Measurements from ENCODE around the gene COX10.
"Not testable (repeated sequence)": the region's sequence is repeated elsewhere in the genome, so short reads cannot be mapped to it uniquely, and the experiment has no call there.

Gene COX10

DNA sequence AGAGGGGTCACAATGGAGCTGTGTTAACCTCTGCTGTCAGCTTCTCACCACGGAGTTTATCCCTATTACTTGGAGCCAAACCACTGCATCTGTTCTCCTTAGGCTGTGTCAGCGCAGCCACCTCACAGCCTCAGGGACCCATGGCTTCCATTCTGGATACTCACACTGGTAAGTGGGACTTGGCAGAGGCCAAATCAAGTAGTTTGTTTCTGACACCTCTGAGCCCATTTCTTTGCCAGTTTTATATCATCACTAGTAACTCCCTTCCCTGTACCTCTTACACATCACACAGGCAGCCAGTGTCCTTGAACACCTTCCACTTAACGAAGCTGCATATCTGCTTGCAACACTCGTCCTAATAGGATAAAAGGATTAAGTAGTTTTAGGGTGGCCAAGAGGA, 108.5 kb downstream of the COX10 start:
- not testable (repeated sequence) for DNase-seq (ENCODE audit: low spot score)

DNA sequence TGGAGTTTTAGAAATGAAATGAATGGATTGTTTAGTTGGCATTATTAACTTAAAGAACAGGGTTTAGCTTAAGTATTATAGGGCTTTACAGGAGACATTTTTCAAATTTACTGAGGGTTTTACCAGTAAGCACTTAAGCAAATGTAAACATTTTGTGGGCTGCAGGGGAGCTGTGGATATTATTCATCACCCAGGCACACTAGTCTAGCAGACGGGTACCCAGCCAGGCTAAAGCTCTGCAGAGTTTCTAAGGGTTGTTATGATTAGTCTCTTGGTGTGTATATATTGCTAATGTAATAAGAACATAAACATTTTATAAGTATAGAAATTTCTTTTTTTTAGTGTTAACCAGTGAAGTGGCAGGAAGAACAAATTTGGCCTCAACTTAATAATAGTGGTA, 110.6 kb downstream of the COX10 start:
- DNase-seq (ENCODE audit: low spot score) = not testable (repeated sequence)

DNA sequence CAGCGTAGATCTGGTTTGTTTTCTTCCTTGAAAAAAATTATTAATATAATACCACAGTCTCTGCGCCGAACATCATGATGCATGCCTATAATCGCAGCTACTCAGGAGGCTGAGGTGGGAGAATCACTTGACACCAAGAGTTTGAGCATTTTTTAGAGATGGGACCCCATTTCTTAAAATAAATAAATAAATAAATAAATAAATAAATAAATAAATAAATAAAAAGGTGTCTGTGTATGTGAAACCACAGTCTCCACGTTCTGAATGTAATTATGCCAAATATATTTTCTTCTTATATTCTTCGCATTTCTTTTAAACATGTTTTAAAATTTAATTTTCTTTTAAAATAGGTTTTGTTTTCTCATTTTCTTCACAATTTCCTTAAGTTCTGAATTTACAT, 112.8 kb downstream of the COX10 start:
- DNase-seq (ENCODE audit: low spot score) = not testable (repeated sequence)

DNA sequence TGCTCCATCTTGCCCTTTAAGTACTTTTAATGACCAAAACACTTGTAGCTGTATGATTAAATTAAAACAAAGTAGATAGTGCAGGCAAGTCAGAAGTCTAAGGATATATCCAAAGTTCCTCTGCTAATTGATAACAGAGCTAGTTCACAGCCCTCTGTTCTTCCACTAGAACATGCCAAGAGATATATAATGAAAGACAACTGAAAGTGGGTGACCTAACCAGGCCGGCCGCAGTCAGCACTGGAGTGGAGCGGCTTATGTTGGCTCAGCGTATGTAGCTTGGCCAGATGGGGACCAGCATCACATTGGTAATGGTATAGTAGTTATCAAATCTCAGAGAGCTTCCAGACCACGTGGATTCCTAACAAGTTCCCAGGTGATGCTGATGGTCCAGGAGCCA, 115.2 kb downstream of the COX10 start:
- DNase-seq (ENCODE audit: low spot score) = not testable (repeated sequence)

DNA sequence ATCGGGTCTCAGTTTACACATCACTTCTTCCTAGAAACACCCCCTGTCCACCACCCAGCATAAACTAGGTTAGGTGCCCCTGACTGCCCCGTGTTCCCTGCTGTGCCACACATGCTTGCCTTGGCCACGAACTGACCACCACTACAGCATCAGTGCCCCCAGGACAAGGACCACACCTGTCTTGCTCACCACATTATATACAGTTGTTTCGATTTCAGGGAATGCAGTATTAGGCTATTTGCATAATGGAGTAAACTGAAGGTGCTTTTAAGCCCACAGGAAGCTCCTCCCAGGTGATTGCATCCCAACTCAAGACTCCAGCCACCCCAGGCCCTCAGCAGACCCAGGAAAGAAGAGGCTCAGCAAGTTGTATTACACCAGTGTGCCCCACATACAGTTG, 117.1 kb downstream of the COX10 start:
- DNase-seq (ENCODE audit: low spot score) = not testable (repeated sequence)

DNA sequence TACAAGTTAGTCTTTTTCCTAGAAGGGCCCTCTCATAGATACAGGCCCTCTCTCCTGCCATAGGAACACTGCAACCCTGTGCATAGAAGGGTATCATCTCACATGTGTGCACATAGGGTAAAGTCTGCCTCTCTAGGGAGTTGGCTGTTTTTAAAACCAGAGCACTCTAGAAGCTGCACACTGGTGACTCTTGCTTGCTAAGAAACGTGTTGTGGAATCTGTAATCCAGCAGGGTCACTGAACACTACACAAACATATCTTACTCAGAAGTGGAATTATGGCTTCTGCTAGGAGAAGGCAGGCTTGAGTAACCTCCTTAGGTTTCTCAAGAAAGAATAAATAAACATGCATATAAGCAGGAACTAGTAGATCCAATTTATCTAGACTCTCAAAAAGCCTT, 121.5 kb downstream of the COX10 start:
- DNase-seq (ENCODE audit: low spot score) = not testable (repeated sequence)

DNA sequence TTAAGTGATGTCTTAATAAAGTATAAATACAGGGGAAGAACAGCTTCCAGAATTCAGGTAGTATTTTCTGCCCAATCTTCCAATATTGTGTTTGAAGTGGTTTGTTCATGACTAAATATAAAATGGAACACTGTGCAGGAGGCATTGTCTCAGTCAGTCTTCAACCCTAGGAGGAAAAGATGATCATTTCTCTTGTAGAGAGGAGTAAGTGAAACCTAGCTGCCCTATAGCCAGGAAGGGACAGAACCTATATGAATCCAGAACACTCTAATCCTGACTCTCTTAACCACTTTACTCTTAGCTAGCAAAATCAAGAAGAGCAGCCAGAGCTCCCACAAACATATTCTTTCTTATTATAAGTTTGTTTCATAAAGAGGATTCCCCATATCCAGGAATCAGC, 122.2 kb downstream of the COX10 start:
- DNase-seq (ENCODE audit: low spot score) = not testable (repeated sequence)

DNA sequence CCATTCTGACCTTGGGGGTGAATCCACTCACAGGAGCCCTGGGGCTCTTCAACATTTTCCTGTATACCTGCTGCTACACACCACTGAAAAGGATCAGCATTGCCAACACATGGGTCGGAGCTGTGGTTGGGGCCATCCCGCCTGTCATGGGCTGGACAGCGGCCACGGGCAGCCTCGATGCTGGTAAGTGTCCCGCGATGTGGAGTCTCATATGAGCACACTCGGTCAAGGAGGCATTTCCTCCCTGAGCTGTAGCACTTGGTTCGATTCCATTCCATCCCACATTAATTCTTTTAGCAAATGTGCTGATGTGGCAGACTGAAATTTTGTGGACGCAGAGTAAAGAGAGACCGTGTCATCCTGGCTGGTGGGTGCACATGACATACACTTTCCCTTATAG, 122.7 kb downstream of the COX10 start:
- DNase-seq (ENCODE audit: low spot score) = not testable (repeated sequence)

DNA sequence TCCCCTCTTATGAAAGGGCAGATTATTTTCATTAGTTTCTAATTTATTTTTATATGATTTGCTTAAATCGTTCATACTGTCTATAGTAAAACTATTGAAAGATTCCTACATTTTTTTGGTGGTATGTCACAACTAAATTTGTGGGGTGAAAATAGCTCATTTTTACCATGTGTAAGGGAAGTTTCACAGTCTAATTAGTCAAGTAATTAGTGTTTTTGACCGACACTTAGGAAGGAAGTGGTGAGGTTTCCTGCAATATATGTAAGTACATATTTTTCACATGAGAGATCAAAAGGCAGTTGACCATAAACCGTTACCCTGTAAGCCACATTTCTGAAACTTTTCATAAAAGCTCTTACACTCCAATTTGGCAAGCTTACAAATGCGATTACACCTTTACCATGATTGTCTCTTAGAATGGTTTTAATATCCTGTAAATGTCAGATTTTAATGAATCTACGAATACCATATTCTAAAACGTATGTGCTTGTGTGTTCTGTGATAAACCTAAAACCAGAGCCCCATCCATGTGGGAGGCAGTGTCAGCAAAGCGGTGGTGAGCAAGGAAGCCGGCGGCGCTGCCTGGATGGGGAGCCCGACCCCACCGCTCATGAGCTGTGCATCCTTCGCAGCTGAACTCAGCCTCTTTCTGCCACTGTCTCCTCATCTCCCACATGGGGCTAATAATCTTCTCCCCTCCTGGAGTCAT, 123.5 kb downstream of the COX10 start:
- DNase-seq (ENCODE audit: low spot score) = not testable (repeated sequence)

DNA sequence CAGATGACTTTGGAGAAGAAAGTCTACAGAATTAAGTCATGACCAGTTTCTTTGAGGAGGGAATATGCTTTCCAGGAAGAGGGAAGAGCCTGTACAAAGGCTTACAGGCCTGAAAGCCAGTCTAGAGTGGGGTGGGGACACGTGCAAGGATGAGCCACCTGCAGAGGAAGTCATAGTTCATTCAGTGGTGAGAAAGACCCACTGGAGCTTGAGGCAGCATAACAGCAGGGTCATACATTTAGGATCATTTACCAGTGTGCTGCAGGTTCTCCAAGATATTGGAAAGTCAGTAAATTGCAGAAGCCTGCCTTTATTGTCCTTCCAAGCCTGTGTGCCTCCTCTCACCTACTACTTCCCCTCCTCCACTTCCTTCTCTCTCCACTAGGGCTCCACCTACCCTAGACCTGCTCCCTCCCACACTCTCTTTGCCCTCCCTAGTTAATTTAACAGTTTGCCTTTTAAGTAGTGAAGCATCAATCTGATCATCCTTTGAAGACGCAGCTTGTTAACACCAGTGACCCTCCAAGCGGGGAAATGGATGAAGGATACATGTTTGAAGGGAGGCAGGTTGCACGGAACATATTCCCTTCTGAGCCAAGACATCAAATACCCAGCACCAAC, 127.2 kb downstream of the COX10 start:
- no peak for DNase-seq (ENCODE audit: low spot score)

DNA sequence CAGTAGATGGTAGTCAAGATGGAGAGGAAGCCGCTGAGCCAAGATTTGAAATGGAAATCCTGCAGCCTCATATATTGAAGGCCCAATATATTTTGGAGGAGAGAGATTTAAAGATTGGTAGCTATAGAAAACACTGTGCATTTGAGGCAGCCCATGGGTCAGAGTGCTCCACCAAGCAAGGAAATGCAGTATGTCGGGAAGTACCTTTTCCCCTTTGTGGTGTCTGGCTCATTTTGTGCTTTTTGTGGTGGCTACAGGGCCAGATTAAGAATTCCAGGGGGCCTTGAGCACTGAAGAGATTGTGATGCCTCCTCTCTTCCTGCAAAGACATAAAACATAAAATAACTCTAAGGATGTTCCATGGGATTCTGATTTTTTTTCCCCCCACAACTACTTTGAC, 127.8 kb downstream of the COX10 start:
- DNase-seq (ENCODE audit: low spot score) = no peak

DNA sequence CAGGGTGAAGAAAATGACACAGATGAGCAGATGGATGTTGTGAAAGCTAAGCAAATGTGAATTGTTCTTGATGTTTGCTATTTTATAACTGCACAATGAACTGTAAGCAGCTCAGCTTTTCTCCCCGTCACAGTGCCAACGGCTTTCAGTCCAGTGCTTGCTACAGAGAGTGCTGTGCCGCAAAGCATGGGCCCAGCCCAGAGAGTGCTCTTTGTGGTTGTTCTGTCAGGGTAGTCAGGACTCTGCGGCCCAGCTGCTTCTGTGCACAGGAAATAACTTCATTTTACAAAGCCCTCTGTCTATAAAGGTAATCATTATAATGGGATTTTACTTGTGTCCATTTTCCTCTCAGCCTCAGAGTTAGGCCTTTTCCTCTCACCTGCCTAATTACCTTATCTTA, 128.3 kb downstream of the COX10 start:
- DNase-seq (ENCODE audit: low spot score) = no peak

DNA sequence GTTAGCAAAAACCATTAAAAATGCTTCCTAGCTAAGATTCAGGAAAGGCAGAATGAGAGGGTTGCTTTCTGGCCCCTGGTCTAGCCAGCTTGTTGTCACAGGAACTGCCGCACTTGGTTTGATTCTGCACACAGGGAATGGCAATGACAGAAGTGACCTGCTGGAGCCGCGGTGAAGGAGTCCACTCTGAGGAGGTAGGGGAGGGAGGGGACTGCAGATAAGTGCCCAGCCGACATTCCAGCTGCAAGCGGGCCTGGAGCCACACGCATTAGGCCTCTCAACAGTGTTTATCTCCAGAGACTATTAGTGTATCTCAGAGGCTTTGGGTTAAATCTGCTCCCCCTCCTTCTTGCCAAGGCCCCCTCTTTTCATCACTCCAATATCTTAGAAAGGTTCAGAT, 128.7 kb downstream of the COX10 start:
- no peak for DNase-seq (ENCODE audit: low spot score)

DNA sequence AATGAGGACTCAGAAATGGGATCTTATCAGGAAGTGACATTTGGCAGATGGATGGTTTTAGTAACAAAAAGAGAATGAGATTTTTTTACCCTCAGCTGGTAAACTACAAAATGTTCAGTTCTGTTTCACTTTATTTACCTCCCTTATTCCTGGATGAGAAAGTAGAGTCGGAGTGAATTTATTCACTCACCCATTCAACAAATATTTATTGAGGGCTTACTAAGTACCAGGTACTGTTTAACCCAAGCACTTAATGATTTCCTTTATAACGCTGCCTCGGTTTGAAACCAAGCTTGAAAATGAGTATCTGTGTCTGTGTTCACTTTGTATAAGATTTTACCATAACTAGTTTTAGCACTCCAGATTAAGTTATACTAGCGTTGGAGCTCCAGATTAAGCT, 129.3 kb downstream of the COX10 start:
- DNase-seq (ENCODE audit: low spot score) = no peak

DNA sequence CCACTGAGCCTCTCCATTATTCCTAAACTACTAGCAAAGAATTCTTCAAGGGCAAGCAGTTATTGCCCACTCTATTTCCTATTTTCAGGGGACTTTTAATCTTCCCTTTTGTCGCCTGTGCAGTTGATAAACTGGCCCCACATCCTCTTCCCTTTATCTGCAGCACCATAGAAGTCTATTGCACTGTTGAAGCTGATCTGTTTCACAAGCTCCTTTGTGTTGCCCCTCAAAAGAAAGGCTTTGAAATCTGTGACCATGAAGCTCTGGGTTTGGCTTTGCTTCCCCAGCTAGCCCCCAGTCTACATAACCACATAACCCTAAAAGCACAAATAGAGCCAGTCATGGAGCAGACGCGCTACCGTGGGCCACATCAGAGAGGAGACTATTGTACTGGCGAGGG, 130.3 kb downstream of the COX10 start:
- no peak for DNase-seq (ENCODE audit: low spot score)

DNA sequence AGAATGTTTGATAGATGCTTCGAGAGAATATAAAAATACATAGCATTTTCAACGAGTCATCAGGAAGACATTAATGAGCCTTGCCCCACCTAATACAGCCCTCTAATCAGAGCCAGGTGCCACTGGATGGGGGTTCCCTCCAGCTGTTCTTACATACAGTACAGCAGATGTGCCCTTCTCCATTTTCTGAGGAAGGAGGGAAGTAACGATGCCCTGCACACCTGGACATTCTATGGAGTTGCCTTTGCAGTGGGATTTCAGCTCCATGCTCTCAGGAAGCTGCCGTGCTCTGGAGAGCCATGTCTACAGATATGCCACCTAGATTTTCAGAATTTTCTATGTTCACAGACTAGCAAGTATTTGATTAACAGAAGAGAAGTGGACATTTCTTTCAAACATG, 131.1 kb downstream of the COX10 start:
- no peak for DNase-seq (ENCODE audit: low spot score)

DNA sequence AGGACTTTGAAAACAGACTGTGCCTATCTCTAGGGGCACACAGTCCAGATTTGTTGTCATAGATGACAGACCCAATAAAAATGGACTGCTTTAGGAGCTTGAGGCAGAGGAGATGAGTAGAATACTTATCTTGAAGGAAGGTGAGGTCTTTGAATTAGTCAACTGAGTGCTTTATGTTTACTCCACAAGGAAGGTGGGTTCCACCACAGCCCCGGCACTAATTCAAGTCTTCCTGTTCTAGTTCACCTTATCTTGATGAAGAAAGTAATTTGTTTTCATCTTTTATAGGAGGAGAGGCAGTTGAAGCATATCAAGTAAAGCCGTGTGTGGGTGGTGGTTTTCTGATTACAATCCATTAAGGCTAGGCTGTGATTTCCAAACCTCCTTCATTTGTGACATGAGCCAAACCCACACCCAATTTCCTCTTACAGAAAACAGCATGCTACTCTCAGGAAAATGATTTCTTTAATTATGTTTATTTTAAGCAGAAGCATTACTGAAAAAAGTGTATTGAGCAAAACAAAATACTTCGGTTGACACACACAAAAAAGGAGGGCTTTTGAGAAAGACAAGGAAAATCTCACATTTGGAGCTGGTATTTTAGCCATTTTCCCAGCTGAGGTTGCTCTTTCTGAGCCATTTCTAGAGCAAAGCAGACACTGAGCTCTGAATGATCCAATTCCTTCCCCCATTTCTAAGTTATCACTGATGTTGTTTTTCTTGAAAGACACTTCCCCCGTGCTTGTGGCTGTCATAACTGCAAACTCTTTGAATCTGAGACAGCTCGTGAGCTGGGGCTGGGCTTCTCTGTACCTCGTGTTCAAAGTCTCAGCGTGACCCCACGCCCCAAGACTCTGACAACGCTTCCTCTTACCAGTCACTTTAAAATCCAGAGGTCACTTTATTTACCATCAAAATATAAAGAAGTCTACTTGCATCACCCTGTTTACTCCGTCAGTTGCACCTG, 132.0 kb downstream of the COX10 start:
- no peak for DNase-seq (ENCODE audit: low spot score)

DNA sequence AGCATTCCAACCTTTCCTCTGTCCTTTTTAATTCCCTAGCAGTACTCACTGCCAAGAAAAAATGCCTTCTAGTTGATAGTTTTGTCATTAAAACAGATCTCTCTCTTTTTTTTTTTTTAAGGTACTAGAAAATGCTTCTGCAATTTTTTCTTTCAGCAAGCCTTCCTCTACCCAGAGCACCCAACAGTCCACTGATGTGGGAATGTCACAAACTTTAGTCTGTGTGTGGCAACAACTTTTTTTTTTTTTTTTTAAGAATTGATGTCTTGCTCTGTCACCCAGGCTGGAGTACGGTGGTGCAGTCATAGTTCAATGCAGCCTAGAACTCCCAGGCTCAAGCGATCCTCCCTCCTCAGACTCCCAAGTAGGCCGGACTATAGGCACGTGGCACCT, 132.7 kb downstream of the COX10 start:
- DNase-seq (ENCODE audit: low spot score) = no peak

DNA sequence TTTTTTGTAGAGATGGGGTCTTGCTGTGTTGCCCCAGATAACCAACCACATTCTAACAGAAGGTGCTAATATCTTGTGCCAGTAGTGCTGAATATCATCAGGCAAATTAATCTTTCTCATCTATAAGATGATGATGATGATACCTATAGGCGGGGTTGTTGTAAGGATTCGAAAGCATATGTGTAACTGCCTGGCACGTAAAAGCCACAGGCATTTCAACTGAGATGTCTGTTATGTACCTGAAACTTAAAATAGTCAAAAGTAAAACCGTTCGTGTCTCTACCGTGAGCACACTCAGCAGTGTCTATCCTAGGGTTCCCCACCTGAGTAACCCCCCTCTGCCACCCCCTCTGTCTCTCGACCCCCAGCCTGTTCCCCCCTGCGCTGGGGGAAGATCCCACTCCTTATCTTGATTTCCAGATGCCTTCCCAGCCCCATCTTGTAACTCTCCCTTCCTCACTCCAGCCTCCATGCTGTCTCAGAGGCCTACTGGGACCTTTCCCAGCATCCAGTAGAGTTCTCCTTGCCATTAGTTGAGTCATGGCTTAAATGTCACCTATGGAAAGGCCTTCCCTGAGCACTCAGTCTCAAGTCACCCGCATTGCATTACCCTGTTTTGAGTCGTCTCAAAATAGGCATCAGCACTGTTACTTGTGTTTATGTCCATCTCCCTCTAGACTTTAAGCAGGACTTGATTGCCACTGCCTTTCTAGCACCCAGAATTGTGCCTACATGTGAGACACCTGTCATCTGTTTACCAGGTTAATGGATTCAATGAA, 133.3 kb downstream of the COX10 start:
- DNase-seq (ENCODE audit: low spot score) = no peak

DNA sequence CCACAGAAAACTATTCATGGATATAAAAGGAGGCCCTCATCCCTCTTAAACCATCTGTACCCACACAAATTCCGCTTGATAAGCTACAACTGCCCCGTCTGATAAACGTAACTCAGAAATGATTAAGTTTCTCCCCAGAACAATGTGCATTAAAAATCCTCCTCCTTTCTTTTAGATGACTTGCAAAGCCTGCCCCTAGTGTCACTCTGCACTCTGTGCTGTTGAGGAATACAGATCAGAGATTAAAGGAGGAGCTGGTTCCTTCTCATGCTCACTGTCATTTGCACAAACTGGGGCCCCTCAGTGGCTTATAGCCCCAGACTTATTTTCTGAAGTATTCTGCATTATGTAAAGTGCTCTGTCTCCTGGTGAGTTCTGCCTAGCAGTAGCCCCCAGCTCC, 134.1 kb downstream of the COX10 start:
- no peak for DNase-seq (ENCODE audit: low spot score)

DNA sequence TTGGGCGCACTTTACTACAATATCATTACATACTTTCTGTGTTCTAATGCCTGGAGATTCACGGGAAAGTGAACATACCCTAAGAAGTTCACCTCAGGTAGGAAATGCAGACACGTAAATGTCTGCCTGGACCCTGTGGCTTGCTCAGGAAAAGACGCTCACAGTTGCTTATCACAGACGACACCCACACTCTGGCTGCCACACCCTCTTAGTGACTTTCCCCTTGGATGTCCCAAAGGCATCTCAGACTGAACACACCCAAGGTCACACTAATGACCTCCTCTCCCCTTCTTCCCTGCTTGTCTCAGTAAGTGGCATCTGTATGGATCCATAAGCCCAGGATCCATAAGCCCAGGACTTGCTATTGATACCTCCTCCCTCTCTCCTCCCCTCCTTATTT, 134.8 kb downstream of the COX10 start:
- no peak for DNase-seq (ENCODE audit: low spot score)

DNA sequence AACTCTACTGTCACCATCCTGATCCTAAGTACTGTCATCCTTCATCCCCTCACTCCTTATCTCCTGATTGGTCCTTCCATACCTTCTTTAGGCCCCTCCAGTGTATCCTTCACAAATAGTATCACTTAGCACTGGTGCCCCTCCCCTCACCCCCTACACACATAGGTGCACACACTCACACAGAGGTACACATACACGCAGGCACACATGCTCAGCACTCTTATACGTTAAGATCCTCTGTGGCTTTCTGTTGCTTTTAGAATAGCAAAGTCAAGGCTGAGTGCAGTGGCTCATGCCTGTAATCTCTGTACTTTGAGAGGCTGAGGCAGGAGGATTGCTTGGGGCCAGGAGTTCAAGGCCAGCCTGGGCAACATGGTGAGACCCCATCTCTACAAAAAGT, 135.2 kb downstream of the COX10 start:
- no peak for DNase-seq (ENCODE audit: low spot score)

Data from cerebellar cortex (tissue), 1 donor.